Measurements from ENCODE around the gene DNAJC10. TPM values are rescaled to one million over a fixed set of nuclear protein-coding genes. Genes with fewer than 3 reads are reported as not detected.

Gene DNAJC10
- total and polyA plus RNA-seq, 10 of the 15 experiments (the other 5 are each of a cell fraction or from before 2014, with no cell fraction given), result 9.1 to 67.9 (median 38.2) TPM

- no peak for TF ChIP-seq ETV6 (conservative IDR thresholded peaks at IDR 0.05 in 1 of 2, IDR thresholded peaks at IDR 0.05 in 1 of 2; ENCODE audit: borderline replicate concordance in 1 of 2, low read depth in 1 of 2)
- TF ChIP-seq ZZZ3 (IDR thresholded peaks at IDR 0.05; ENCODE audit: control insufficient read depth, insufficient read length, low read depth), result no peak
- no peak for TF ChIP-seq GABPA (IDR thresholded peaks at IDR 0.05; ENCODE audit: low read depth)
- TF ChIP-seq E2F8 (IDR thresholded peaks at IDR 0.05; ENCODE audit: low read depth, partially characterized antibody), result no peak
- TF ChIP-seq JUND (IDR thresholded peaks at IDR 0.05; ENCODE audit: low read depth, low read length), result no peak
- TF ChIP-seq SIX5 (IDR thresholded peaks at IDR 0.05; ENCODE audit: low read depth, low read length, severe bottlenecking), result no peak
- no peak for TF ChIP-seq ESRRA (IDR thresholded peaks at IDR 0.05; ENCODE audit: low read length)
These were observed 115.9 kb downstream of the DNAJC10 start (continued) for GRCh38 chr2:182831921-182832320.

- no peak overlapping the region for H3K4me3 ChIP-seq
- H3K4me2 ChIP-seq (ENCODE audit: control insufficient read depth, insufficient read depth), result no peak overlapping the region
- intact Hi-C loops (cut with micrococcal nuclease; ENCODE audit: unreplicated experiment), result no loop called here
- ChIA-PET SMC1A (ENCODE audit: uncharacterized antibody, unreplicated experiment) (interaction anchor here (1.2 kb wide), 1 partner anchor 13 kb away, joined by 3 read pairs; no protein-coding TSS in a partner anchor), CTCF (no interaction called here), RAD21 (ENCODE audit: unreplicated experiment) (no interaction called here), POLR2A (no interaction called here)
- WGBS (ENCODE audit: insufficient coverage, insufficient replicate concordance, low lambda C conversion rate, missing lambda C conversion rate), result 45% methylated on average over 9 of the region's 9 CpGs
- H3K27ac ChIP-seq (ENCODE audit: control insufficient read depth, insufficient read depth), result no peak overlapping the region
- in situ Hi-C loops (cut with MboI), result no loop called here
- H3K9ac ChIP-seq (ENCODE audit: control insufficient read depth, insufficient read depth, low read length), result no peak overlapping the region
- no peak overlapping the region for H2AFZ ChIP-seq (ENCODE audit: control insufficient read depth, low read depth, low read length)
- no peak for TF ChIP-seq MAX (IDR thresholded peaks at IDR 0.05; ENCODE audit: low read depth, low read length)
- no peak for TF ChIP-seq TAF1 (IDR thresholded peaks at IDR 0.05; ENCODE audit: borderline replicate concordance, low read depth, low read length)
- TF ChIP-seq KDM1A (IDR thresholded peaks at IDR 0.05; ENCODE audit: borderline replicate concordance), result no peak
- TF ChIP-seq IKZF2 (IDR thresholded peaks at IDR 0.05), result no peak
- no peak for TF ChIP-seq RB1 (IDR thresholded peaks at IDR 0.05; ENCODE audit: borderline replicate concordance)
- no peak for TF ChIP-seq ZZZ3 (IDR thresholded peaks at IDR 0.05; ENCODE audit: control insufficient read depth, insufficient read length, low read depth)
- TF ChIP-seq YBX1 (IDR thresholded peaks at IDR 0.05), result no peak
- TF ChIP-seq ZNF24 (IDR thresholded peaks at IDR 0.05), result no peak
- no peak for TF ChIP-seq E2F8 (IDR thresholded peaks at IDR 0.05; ENCODE audit: low read depth, partially characterized antibody)
- no peaks in the 10 kb centered on the region for H3K36me3 ChIP-seq (ENCODE audit: control insufficient read depth in 2 of 2, insufficient read depth in 2 of 2, low read length in 1 of 2)
- no peaks in the 10 kb centered on the region for H4K20me1 ChIP-seq (ENCODE audit: control insufficient read depth, insufficient read depth)
- H3K9me3 ChIP-seq (replicated peaks; ENCODE audit: control insufficient read depth, insufficient read depth, low read length), result no peaks in the 10 kb centered on the region
- FAIRE-seq (no peak), ATAC-seq (no peak), DNase-seq (ENCODE audit: low read depth, low spot score) (no peak)
- H3K79me2 ChIP-seq (ENCODE audit: control insufficient read depth, insufficient read depth, low read length), result no peaks in the 10 kb centered on the region
- H3K27me3 ChIP-seq (replicated peaks in 1 of 2; ENCODE audit: control insufficient read depth in 2 of 2, insufficient read depth in 2 of 2, low read length in 1 of 2), result peaks cover 0 to 2% of the 10 kb centered on the region in 2 experiments; a peak in 1 of 4 replicates
- BruUV-seq (replicated peaks), result no TSS peak
- H3K4me1 ChIP-seq (ENCODE audit: control insufficient read depth, insufficient read depth, low read length), result no peaks in the 10 kb centered on the region
These were observed 117.2 kb downstream of the DNAJC10 start for GRCh38 chr2:182833084-182833854.

Data from GM12878 (cell line).